Loucy (cell line): ENCODE measurements around the gene DOCK8.
A peak's percentile ranks its signal among the peaks of the same experiment; 100 is the strongest.

ENCODE experiments used
- H2AFZ ChIP-seq: fragments of 200-600 bp; sonication (generic); 2 replicates; pipeline ENCODE4 v1.6.0; 2016; ENCODE audit warnings: antibody characterized with exemption, mild to moderate bottlenecking, low read length, moderate library complexity
- H3F3A ChIP-seq: fragments of 200-600 bp; 2 replicates; pipeline ENCODE4 v1.6.0; 2016; ENCODE audit warnings: antibody characterized with exemption, low read depth, mild to moderate bottlenecking
- H3K27me3 ChIP-seq: fragments of 200-600 bp; sonication (generic); 2 replicates; pipeline ENCODE4 v1.6.1; 2014; ENCODE audit warnings: low read length, mild to moderate bottlenecking; ENCODE audit not compliant: insufficient read depth, poor library complexity, severe bottlenecking
- H3K36me3 ChIP-seq: fragments of 200-600 bp; sonication (generic); 2 replicates; pipeline ENCODE4 v1.6.1; 2016; ENCODE audit warnings: low read length; ENCODE audit not compliant: insufficient read depth
- H3K4me1 ChIP-seq: fragments of 200-600 bp; sonication (generic); 2 replicates; pipeline ENCODE4 v1.5.1; 2014; ENCODE audit warnings: low read length, mild to moderate bottlenecking; ENCODE audit not compliant: insufficient read depth, poor library complexity, severe bottlenecking
- H3K4me2 ChIP-seq: fragments of 200-600 bp; sonication (generic); 2 replicates; pipeline ENCODE4 v1.6.0; 2014; ENCODE audit warnings: antibody characterized with exemption, low read length, low read depth, mild to moderate bottlenecking; ENCODE audit not compliant: poor library complexity, severe bottlenecking
- H3K4me3 ChIP-seq: fragments of 200-600 bp; sonication (generic); 2 replicates; pipeline ENCODE4 v1.5.1; 2014; ENCODE audit warnings: low read length, mild to moderate bottlenecking, mixed read lengths; ENCODE audit not compliant: poor library complexity, severe bottlenecking
- H3K79me2 ChIP-seq: fragments of 200-600 bp; sonication (generic); 2 replicates; pipeline ENCODE4 v1.6.1; 2014; ENCODE audit warnings: low read length; ENCODE audit not compliant: insufficient read depth
- H3K9ac ChIP-seq: fragments of 200-600 bp; sonication (generic); 2 replicates; pipeline ENCODE4 v1.6.0; 2014; ENCODE audit warnings: mild to moderate bottlenecking, low read depth, low read length, moderate library complexity; ENCODE audit not compliant: poor library complexity, severe bottlenecking
- H3K9me2 ChIP-seq: fragments of 200-600 bp; sonication (generic); replicated peaks from 2 replicates; pipeline ENCODE4 v1.6.1; 2016; ENCODE audit warnings: low read depth, low read length, mixed read lengths
- H3K9me3 ChIP-seq: fragments of 200-600 bp; sonication (generic); 2 replicates; pipeline ENCODE4 v1.6.1; 2014; ENCODE audit warnings: mild to moderate bottlenecking, antibody characterized with exemption, low read length, low read depth; ENCODE audit not compliant: insufficient read depth
- H4K20me1 ChIP-seq: fragments of 200-600 bp; sonication (generic); 2 replicates; pipeline ENCODE4 v1.6.0; 2014; ENCODE audit warnings: antibody characterized with exemption, low read length, mild to moderate bottlenecking; ENCODE audit not compliant: insufficient read depth, poor library complexity, severe bottlenecking
- EZH2phosphoT487 ChIP-seq: fragments of 200-600 bp; IDR thresholded peaks from 2 replicates; pipeline ENCODE4 v1.6.1; 2018; ENCODE audit warnings: antibody characterized with exemption, mild to moderate bottlenecking, moderate library complexity, borderline replicate concordance
- TF ChIP-seq, protein P1 (sequence below): fragments of 200-600 bp; sonication (generic); conservative IDR thresholded peaks from 2 replicates; pipeline ENCODE4 v1.5.1; 2014; ENCODE audit warnings: mild to moderate bottlenecking, antibody characterized with exemption, low read length

DOCK8 gene

DNA sequence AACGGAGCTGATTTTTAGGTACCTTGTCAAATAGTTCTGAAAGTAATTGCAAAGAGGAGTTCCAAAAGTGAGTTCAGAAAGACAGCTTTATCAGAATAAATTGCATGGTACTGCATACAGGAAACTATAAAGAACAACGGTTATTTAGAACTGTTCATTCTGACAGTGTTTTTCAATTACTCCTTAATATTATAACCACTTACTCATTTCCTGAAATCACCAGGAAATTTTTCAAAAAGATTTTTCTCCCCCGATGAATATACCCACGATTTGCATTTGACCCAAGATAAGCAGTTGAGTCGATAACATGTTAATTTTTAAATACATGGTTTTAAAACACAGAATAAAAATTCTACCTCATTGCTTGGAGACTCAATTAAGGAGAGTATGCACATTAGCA is 9.4 kb downstream of the DOCK8 start:
- H3K4me1 ChIP-seq: peaks cover 84% of the 10 kb centered on the region
- H3K4me3 ChIP-seq: peak overlapping the region; percentile 75
- no peaks in the 10 kb centered on the region for H3K9me3 ChIP-seq
- peak overlapping the region; percentile 94 for H3K4me2 ChIP-seq
- H3K9me2 ChIP-seq: no peaks in the 10 kb centered on the region
- no peaks in the 10 kb centered on the region for H3K36me3 ChIP-seq
- H3K9ac ChIP-seq: peak overlapping the region; percentile 82
- no peaks in the 10 kb centered on the region for H4K20me1 ChIP-seq
- H3F3A ChIP-seq: peaks cover 28% of the 10 kb centered on the region
- peaks cover 79% of the 10 kb centered on the region for H3K79me2 ChIP-seq
- 0 out of 2 replicates have a peak overlapping the region, but pooled peaks have one; percentile 15 for H2AFZ ChIP-seq
- TF ChIP-seq, protein P1, sequence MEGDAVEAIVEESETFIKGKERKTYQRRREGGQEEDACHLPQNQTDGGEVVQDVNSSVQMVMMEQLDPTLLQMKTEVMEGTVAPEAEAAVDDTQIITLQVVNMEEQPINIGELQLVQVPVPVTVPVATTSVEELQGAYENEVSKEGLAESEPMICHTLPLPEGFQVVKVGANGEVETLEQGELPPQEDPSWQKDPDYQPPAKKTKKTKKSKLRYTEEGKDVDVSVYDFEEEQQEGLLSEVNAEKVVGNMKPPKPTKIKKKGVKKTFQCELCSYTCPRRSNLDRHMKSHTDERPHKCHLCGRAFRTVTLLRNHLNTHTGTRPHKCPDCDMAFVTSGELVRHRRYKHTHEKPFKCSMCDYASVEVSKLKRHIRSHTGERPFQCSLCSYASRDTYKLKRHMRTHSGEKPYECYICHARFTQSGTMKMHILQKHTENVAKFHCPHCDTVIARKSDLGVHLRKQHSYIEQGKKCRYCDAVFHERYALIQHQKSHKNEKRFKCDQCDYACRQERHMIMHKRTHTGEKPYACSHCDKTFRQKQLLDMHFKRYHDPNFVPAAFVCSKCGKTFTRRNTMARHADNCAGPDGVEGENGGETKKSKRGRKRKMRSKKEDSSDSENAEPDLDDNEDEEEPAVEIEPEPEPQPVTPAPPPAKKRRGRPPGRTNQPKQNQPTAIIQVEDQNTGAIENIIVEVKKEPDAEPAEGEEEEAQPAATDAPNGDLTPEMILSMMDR: no peak
- TF ChIP-seq EZH2phosphoT487: no peak
- H3K27me3 ChIP-seq: no peaks in the 10 kb centered on the region

DNA sequence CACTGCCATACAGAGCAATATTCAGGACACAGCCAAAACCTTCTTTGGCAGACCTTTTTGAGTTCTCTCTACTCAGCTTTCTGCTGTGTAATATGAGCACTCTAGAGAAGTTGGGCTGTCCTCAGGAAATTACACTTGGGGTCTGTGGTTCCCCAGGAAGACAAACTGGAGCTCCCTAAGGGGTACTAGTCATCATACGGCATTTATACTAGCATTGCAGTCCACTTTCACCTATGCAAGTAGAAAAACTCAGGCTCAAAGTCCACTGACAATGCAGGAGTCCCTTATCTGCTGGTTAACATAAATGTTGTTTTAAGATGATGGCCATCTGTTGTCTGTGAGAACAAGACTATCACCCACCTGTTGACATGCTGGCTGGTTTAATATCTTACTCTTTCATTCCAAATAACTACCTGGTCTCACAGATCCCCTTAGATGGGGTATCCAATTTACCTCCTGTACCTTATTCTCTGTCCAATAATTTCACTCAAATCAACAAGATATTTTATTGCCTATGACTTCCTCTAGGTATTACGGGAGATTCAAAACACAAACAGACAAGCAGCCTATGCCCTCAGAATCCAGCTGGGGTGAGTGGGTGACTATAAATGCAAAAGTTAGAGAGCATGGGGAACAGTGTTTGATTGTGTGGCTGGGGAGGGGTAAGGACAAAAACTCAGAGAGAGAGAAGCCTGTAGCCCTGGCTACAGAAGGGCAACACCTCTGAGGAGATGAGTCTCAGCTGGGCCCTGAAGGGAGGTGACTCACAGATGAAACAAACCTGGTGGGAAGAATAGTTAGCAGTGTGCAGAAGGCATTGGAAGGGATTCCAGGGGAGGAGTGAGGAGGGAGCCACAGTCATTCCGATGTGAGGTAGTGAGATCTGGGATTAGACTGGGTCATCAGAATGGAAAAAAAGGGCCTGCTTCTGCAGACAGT is 10.2 kb downstream of the DOCK8 start:
- Histone ChIP-seq H2AFZ (0 out of 2 replicates have a peak overlapping the region, but pooled peaks have one; percentile 15), H3K9me2 (no peaks in the 10 kb centered on the region), H3K27me3 (no peaks in the 10 kb centered on the region), H3K79me2 (peaks cover 78% of the 10 kb centered on the region), H3K4me1 (peaks cover 78% of the 10 kb centered on the region), H3K9me3 (no peaks in the 10 kb centered on the region), H3K4me2 (peak overlapping the region; percentile 94), H3K36me3 (no peaks in the 10 kb centered on the region), H3K4me3 (peak overlapping the region; percentile 75), H3K9ac (peak overlapping the region; percentile 82), H4K20me1 (no peaks in the 10 kb centered on the region), H3F3A (peaks cover 30% of the 10 kb centered on the region)
- TF ChIP-seq, protein P1: no peak
- no peak for TF ChIP-seq EZH2phosphoT487

DNA sequence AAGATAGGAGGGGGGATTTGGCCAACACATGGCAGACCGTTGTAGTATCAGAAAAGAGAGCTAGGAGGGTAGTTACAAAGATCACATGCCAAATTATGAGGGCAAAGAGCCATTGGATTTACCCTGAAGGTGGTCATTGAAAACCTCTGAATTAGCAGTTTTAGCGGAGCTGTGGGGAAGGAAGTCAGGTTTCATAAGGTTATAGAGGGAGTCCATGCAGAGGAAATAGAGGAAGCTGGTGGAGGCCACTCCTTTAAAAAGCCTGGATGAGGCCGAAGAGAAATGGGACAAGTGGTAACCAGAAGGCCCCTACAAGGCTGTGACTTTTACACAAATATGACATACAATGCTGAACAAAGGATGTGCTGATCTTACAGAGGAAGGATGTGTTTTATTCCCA is 13.2 kb downstream of the DOCK8 start:
- Histone ChIP-seq H3K27me3 (no peaks in the 10 kb centered on the region), H3K4me2 (peak overlapping the region; percentile 10), H3K4me1 (peaks cover 53% of the 10 kb centered on the region), H2AFZ (no peak overlapping the region), H3K9me2 (no peaks in the 10 kb centered on the region), H3K4me3 (no peak overlapping the region), H3K9ac (no peak overlapping the region), H4K20me1 (no peaks in the 10 kb centered on the region), H3K79me2 (peaks cover 53% of the 10 kb centered on the region), H3F3A (peaks cover 26% of the 10 kb centered on the region), H3K9me3 (no peaks in the 10 kb centered on the region), H3K36me3 (no peaks in the 10 kb centered on the region)
- TF ChIP-seq, protein P1: no peak
- no peak for TF ChIP-seq EZH2phosphoT487
